ENCODE results near the gene PPFIA2. TPM values are rescaled to one million over a fixed set of nuclear protein-coding genes. Genes with fewer than 3 reads are reported as not detected.

The PPFIA2 gene
- polyA plus RNA-seq, 3 donors = 4.4 to 7.0 (median 4.7) TPM

- DNase-seq (ENCODE audit: extremely low read depth in 1 of 11, low read depth in 9 of 11, low spot score in 4 of 11) = no peak
These were observed 170.7 kb downstream of the PPFIA2 start for GRCh38 chr12:81588235-81589008.

- DNase-seq (ENCODE audit: extremely low read depth in 1 of 11, low read depth in 9 of 11, low spot score in 4 of 11) = no peak
These were observed 173.4 kb downstream of the PPFIA2 start for GRCh38 chr12:81585787-81586186.

- DNase-seq (ENCODE audit: extremely low read depth in 1 of 11, low read depth in 9 of 11, low spot score in 4 of 11) = no peak
These were observed 185.9 kb downstream of the PPFIA2 start for GRCh38 chr12:81573228-81573627.

- DNase-seq (ENCODE audit: extremely low read depth in 1 of 11, low read depth in 9 of 11, low spot score in 4 of 11) = no peak
These were observed 186.7 kb downstream of the PPFIA2 start for GRCh38 chr12:81572411-81572810.

- DNase-seq (ENCODE audit: extremely low read depth in 1 of 11, low read depth in 9 of 11, low spot score in 4 of 11) = no peak
These were observed 188.9 kb downstream of the PPFIA2 start for GRCh38 chr12:81570234-81570633.

- no peak for DNase-seq (ENCODE audit: extremely low read depth in 1 of 11, low read depth in 9 of 11, low spot score in 4 of 11)
These were observed 194.9 kb downstream of the PPFIA2 start for GRCh38 chr12:81564237-81564636.

GRCh38 chr12:81558031-81558430 is 201.1 kb downstream of the PPFIA2 start:
- DNase-seq (ENCODE audit: extremely low read depth in 1 of 11, low read depth in 9 of 11, low spot score in 4 of 11) = no peak

GRCh38 chr12:81546811-81547210 is 212.3 kb downstream of the PPFIA2 start:
- no peak for DNase-seq (ENCODE audit: extremely low read depth in 1 of 11, low read depth in 9 of 11, low spot score in 4 of 11)

GRCh38 chr12:81543621-81544139 is 215.5 kb downstream of the PPFIA2 start:
- DNase-seq (ENCODE audit: extremely low read depth in 1 of 11, low read depth in 9 of 11, low spot score in 4 of 11) = no peak

GRCh38 chr12:81542065-81543010 is 216.8 kb downstream of the PPFIA2 start:
- DNase-seq (ENCODE audit: extremely low read depth in 1 of 11, low read depth in 9 of 11, low spot score in 4 of 11) = no peak

- no peak for DNase-seq (ENCODE audit: extremely low read depth in 1 of 11, low read depth in 9 of 11, low spot score in 4 of 11)
These were observed 218.0 kb downstream of the PPFIA2 start for GRCh38 chr12:81541121-81541520.

GRCh38 chr12:81539279-81539678 is 219.9 kb downstream of the PPFIA2 start:
- no peak for DNase-seq (ENCODE audit: extremely low read depth in 1 of 11, low read depth in 9 of 11, low spot score in 4 of 11)

GRCh38 chr12:81533054-81533453 is 226.1 kb downstream of the PPFIA2 start:
- no peak for DNase-seq (ENCODE audit: extremely low read depth in 1 of 11, low read depth in 9 of 11, low spot score in 4 of 11)

GRCh38 chr12:81530352-81530751 is 228.8 kb downstream of the PPFIA2 start:
- no peak for DNase-seq (ENCODE audit: extremely low read depth in 1 of 11, low read depth in 9 of 11, low spot score in 4 of 11)

GRCh38 chr12:81520064-81520945 is 238.8 kb downstream of the PPFIA2 start:
- no peak for DNase-seq (ENCODE audit: extremely low read depth in 1 of 11, low read depth in 9 of 11, low spot score in 4 of 11)

GRCh38 chr12:81518638-81519037 is 240.5 kb downstream of the PPFIA2 start:
- no peak for DNase-seq (ENCODE audit: extremely low read depth in 1 of 11, low read depth in 9 of 11, low spot score in 4 of 11)

- DNase-seq (ENCODE audit: extremely low read depth in 1 of 11, low read depth in 9 of 11, low spot score in 4 of 11) = no peak
These were observed 241.9 kb downstream of the PPFIA2 start for GRCh38 chr12:81517296-81517695.

- DNase-seq (ENCODE audit: extremely low read depth in 1 of 11, low read depth in 9 of 11, low spot score in 4 of 11) = no peak
These were observed 256.0 kb downstream of the PPFIA2 start for GRCh38 chr12:81502912-81503695.
